Raji (cell line): ENCODE results near the gene TARDBP.

Experiments used
- POLR2A ChIP-seq: IDR thresholded peaks from 2 replicates; pipeline ENCODE4 v1.6.1; 2011; ENCODE audit warnings: low read depth, low read length, control low read depth; ENCODE audit not compliant: insufficient read depth

Gene TARDBP

DNA sequence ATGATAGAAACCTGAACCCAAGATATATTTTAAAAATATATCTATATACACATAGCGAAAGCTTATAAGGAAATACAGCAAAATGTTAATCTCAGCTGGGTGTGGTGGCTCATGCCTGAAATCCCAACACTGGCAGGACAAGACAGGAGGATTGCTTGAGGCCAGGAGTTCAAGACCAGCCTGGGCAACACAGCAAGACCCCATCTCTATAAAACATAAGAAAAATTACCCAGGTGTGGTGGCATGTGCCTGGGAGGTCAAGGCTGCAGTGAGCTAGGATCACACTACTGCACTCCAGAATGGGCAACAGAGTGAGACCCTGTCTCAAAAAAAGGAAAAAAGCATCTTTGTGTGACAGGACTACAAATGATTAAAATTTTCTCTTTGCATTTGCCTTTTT, 53.3 kb downstream of the TARDBP start:
- TF ChIP-seq POLR2A, result no peak

DNA sequence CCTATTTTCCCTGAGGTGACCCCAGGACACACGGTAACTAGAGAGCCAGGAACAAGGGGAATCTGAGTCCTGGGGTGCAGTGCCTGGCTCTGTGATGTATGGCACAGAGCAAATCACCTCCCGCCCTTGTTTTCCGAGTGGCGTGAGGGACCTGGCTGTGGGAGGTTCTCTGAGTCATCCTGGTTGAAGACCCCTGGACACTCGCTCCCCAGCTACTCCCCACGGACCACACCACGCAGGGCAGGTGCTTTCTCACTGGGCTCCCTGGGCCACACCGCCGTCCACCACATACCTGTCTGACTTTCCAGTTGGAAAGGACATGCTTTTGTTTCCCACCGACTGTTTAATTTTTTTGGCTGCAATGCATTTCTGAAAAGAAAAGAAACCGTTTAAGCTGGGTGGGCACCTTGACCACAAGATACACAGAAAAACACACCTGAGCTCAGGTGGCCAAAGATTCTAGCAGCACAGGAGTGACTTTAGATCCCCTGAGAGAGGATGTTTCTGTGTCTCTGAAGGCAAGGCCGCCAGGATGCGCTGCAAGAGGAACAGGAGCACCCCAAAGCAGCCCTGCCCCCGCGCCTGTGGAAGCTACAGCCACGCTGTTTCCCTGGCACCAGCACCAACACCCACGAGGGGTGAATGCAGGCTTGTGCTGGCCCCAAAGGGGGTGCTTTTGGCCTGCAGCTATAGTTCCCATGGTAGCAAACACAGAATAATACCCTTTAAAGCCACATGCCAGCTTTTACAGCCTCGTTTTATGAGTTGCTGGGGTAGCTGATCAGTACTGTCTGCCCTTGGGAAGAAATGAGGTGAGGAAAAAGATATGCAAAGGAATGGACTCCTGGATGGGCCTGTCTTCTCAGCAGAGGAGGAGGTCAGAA, 55.5 kb downstream of the TARDBP start:
- TF ChIP-seq POLR2A, result no peak

- TF ChIP-seq POLR2A, result no peak
These were observed 56.4 kb downstream of the TARDBP start for GRCh38 chr1:11068600-11069473.

GRCh38 chr1:11070876-11071275, 58.4 kb downstream of the TARDBP start:
- TF ChIP-seq POLR2A, result no peak

DNA sequence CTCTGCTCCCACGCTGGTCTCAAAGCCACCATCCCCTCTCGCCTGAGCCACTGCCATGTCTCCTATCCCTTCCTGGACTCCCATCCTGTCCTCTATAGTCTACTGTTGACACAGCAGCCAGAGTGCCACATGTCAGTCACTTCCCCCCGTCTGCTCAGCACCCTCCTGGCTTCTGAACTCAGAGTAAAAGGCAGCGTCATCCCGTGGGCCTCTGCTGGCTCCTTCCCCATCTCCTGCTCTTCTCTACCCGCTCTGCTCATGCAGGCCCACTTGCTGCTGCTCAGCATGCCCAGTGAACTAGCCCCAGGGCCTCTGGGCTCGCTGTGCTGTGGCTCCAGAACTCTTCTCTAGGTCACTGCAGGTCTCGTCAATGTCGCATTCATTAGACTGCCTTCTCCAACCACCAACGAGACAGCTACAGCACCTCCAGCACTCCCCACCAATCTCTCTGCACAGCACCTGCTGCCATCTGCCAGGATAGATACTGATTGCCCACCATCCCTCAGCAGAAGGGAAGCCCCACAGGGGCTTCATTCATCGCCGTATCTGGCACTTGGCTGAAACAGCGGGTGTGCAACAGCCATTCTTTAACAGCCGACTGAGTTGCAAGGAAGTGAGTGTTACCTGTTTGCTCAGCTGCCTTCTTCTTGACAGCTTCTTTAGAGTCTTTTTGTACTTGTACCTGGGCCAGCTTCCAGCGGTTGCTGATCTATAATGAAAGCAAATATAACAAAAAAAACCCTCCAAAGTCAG, 59.2 kb downstream of the TARDBP start:
- TF ChIP-seq POLR2A, result no peak

GRCh38 chr1:11072216-11072917, 59.9 kb downstream of the TARDBP start:
- TF ChIP-seq POLR2A, result no peak
